Measurements from ENCODE around the gene RTP4.

The RTP4 gene

GRCh38 chr3:187377842-187378241 is 9.7 kb downstream of the RTP4 start:
- TF ChIP-seq CTCF (conservative IDR thresholded peaks at IDR 0.05; ENCODE audit: low read depth) = no peak
- no peak overlapping the region for H3K27ac ChIP-seq
- POLR2A ChIA-PET (ENCODE audit: low non-redundant PET) = no interaction called here
- DNase-seq (ENCODE audit: low spot score) = no peak
- CTCF ChIA-PET = interaction anchor here (0.6 kb wide), 1 partner anchor 221 kb away, joined by 3 read pairs; no protein-coding TSS in a partner anchor

GRCh38 chr3:187382609-187383151 is 14.5 kb downstream of the RTP4 start:
- H3K27ac ChIP-seq = no peak overlapping the region
- no peak for TF ChIP-seq CTCF (conservative IDR thresholded peaks at IDR 0.05; ENCODE audit: low read depth)
- DNase-seq (ENCODE audit: low spot score) = no peak
- POLR2A ChIA-PET (ENCODE audit: low non-redundant PET) = no interaction called here
- CTCF ChIA-PET = no interaction called here

- ChIA-PET CTCF (no interaction called here), POLR2A (ENCODE audit: low non-redundant PET) (no interaction called here)
- no peak for TF ChIP-seq CTCF (conservative IDR thresholded peaks at IDR 0.05; ENCODE audit: low read depth)
- no peak overlapping the region for H3K27ac ChIP-seq
- no peak for DNase-seq (ENCODE audit: low spot score)
These were observed 15.1 kb downstream of the RTP4 start for GRCh38 chr3:187383246-187383645.

GRCh38 chr3:187385296-187385695 is 17.1 kb downstream of the RTP4 start:
- POLR2A ChIA-PET (ENCODE audit: low non-redundant PET) = no interaction called here
- CTCF ChIA-PET = no interaction called here

GRCh38 chr3:187396661-187397060 is 28.5 kb downstream of the RTP4 start:
- TF ChIP-seq CTCF (conservative IDR thresholded peaks at IDR 0.05; ENCODE audit: low read depth) = no peak

More at GRCh38 chr3:187385296-187385695, 17.1 kb downstream of the RTP4 start:
- no peak for TF ChIP-seq CTCF (conservative IDR thresholded peaks at IDR 0.05; ENCODE audit: low read depth)
- no peak for DNase-seq (ENCODE audit: low spot score)
- no peak overlapping the region for H3K27ac ChIP-seq

GRCh38 chr3:187398955-187399354 is 30.8 kb downstream of the RTP4 start:
- no peak for TF ChIP-seq CTCF (conservative IDR thresholded peaks at IDR 0.05; ENCODE audit: low read depth)
- no peak overlapping the region for H3K27ac ChIP-seq
- no peak for DNase-seq (ENCODE audit: low spot score)
- ChIA-PET POLR2A (ENCODE audit: low non-redundant PET) (no interaction called here), CTCF (interaction anchor here (0.6 kb wide), 1 partner anchor 241 kb away, joined by 4 read pairs; no protein-coding TSS in a partner anchor)

More at GRCh38 chr3:187396661-187397060, 28.5 kb downstream of the RTP4 start:
- H3K27ac ChIP-seq = no peak overlapping the region
- DNase-seq (ENCODE audit: low spot score) = no peak
- ChIA-PET POLR2A (ENCODE audit: low non-redundant PET) (interaction anchor here (0.5 kb wide), 1 partner anchor 152 kb away, joined by 3 read pairs; no protein-coding TSS in a partner anchor), CTCF (interaction anchor here (0.6 to 0.8 kb wide), 2 partner anchors 16 to 388 kb away, joined by 3 to 4 read pairs; no protein-coding TSS in a partner anchor)
